ENCODE measurements around the gene C5orf46.

- TF ChIP-seq ZBTB33 (IDR thresholded peaks at IDR 0.05; ENCODE audit: borderline replicate concordance, low read depth): no peak
- no peak for TF ChIP-seq CTCF (IDR thresholded peaks at IDR 0.05)
- no peak for TF ChIP-seq NRF1 (IDR thresholded peaks at IDR 0.05; ENCODE audit: low read depth, low read length)
- no peak for TF ChIP-seq FOXJ3 (CRISPR knock-in tag; IDR thresholded peaks at IDR 0.05)
These were observed 52.0 kb downstream of the C5orf46 start for GRCh38 chr5:147854331-147854730.
